NCI-H510A (cell line): ENCODE data around the gene KRT16.
"Not testable (repeated sequence)": the region's sequence is repeated elsewhere in the genome, so short reads cannot be mapped to it uniquely, and the experiment has no call there.

ENCODE experiments used
- DNase-seq: peaks from one replicate; lab custom pipeline; 2025; lab: John Stamatoyannopoulos, UW

Gene KRT16

DNA sequence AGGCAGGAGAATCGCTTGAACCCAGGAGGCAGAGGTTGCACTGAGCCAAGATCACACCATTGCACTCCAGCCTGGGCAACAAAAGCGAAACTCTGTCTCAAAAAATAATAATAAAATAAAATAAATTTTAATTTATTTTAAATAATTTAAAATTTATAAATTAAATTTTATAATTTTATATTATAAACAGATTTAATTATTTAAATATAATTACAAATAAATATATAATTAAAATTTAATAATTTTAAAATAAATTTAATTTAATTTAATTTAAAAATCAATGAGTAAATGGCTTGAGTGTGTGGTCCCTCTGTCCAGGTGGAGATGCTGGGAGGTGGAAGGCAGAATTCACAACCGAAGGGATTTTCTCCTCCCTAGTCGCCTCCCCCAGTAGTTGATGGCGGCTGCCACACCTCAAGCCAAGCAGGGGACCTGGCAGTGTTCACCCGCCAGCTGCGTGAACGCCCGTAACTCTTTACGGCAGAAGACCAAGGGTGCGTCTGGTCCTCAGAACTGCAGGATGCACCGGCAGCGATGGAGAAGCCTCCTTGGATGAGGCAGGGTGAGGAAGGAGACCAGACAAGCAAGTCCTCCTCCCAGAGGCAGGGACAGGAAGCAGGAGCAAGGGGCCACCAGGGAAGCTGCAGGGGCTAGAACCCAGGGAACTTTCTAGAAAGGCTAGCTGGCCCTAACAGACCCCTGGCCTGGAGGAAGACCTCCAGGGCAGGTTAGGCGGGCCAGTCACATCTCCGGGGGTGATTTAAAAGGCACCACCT, 34.7 kb upstream of the KRT16 start:
- no peak for DNase-seq

DNA sequence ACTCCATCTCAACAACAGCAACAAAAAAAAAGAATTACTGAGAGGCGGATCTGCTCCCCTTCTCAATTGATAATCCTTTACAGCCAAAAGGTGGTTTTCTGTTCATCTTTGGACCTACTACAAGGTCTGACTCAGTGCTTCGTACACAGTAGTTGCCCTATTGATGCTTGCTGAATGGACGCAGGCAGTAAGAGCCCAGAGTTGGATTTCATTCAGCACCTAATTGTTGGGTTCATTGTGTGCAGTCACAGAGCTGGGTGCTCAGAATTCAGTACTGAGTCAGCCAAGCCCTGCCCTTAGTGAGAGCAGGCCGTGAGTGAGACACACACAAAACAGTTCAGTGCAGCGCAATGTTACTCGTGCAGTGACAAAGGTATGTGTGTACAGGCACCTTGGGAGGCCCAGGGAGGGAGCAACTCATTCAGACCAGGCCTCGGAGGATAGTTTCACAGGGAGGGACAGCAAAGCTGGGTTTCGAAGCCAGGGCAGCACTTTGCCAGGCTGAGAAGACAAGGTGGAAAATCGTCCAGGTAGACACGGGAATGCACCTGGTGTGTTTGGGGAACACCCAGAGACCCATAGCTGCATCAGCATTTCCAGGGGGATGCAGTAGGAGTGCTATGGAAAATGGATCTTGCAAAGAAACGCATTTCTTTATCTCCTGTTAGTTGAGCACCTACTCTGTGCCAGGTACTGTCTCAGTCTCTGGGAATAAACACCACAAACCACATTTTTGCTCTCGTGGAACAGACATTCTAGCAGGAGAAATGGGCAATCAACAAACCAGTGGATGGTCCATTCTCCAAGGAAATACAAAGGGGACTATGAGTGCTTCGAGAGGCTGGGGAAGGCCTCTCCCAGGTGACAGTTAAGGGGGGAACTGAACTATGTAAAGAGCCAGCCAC, 29.9 kb upstream of the KRT16 start:
- no peak for DNase-seq

DNA sequence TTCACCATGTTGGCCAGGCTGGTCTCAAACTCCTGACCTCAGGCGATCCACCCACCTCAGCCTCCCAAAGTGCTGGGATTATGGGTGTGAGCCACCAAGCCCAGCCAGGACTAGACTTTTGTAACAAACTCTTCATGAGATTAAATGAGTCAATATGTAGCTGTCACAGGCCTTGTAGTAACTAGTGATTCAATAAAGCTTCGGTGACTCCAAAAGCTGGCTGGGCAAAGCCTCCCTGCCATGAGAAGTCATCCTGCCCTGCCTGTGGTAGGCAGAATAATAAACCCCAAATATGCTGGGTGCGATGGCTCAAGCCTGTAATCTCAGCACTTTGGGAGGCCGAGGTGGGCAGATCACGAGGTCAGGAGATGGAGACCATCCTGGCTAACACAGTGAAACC, 28.0 kb upstream of the KRT16 start:
- DNase-seq: not testable (repeated sequence)

DNA sequence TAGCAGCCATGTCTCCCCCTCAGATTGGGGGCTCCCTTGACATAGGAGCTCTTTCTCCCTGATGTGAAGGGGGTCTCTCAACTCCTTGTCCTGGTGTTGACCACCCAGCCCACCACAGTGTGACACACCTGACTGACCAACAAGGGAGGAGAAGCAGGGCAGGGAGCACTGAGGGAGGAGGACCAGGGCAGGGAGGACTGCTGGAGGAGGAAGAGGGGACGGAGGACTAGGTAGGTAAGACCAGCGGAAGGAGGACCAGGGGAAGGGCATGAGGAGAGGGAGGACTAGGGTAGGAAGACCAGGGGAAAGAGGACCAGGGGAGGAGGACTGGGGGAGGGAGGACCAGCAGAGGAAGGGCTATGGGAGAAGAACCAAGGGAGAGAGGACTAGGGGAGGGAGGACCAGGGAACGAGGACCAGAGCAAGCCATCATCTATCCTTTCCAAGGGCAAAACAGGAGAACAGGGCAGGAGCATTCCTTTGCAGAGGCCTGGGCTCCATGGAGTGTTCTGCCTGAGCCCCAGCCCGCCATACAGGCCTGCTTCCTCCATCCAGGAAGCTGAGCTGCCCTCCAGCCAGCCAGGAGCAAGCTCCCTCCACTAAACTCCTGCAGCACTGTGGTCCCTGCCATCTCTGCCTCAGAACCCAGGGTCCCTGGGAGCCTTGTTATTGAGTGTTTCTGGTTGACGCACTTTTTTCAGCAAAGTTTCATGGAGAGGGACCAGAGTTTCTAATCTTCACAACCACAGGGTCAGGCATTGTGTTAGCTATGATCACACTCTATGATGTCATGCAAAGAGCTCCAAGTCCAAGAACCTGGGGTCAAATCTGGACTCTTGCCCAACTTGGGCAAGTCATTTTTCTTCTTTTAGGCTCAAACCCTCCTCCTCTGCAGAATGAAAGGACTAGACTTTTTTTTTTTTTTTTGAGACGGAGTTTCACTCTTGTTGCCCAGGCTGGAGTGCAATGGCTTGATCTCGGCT, 27.2 kb upstream of the KRT16 start:
- no peak for DNase-seq

DNA sequence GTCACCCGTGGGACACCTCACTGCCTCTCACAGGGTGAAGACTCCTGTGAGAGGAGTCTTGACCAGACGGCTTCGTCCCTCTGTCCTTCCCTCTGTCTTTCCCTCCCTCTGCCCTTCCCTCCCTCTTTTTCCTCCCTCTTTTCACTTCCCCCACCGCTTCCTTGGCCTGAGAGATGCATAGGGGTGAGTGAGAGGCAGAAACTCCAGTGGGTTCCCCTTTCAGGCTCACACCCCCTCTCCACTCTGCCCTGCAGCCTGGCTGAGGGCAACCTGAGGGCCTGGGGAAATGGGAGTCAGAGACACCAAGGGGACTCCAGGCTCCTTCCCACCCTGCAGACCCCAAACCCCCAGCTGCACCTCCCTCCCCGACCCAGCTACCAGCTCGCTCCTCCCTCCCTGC, 26.4 kb upstream of the KRT16 start:
- no peak for DNase-seq

DNA sequence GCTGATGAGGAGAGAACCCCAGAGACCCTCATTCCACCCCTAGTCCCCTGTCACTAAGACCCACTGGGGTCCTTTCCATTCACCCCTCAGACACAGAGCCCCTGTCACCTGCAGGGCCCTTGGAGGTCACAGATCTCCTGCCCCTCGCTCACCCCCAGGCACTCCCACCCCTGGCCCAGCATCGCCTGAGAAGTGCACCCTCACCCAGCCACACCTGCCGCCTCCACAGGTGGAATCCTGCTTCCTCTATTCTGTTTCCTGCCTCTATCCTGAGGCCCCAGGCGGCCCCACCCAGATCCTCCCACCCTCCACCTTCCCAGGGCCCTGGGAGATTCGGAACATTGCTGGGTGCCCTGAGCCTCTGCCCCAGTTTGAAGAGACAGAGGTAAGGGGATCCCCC, 25.6 kb upstream of the KRT16 start:
- no peak for DNase-seq

DNA sequence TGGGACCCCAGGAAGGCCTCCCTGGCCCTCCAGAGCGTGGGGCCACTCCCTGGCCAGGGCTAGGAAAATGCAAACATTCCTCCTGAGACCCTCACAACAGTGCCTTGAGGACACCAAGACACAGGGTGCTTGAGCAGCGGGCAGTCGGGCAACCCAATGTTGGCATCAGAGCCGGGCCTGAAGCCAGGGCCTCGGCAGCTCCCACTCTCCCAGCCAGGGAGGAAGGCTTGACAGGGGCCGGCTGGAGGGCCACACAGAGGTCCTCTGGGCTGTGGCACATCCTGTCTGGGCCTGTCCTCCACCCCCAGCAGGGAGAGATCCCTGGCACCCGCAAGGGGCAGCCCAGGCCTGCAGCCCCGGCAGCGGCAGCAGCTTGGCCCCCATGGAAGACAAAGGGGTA, 24.1 kb upstream of the KRT16 start:
- DNase-seq: no peak

DNA sequence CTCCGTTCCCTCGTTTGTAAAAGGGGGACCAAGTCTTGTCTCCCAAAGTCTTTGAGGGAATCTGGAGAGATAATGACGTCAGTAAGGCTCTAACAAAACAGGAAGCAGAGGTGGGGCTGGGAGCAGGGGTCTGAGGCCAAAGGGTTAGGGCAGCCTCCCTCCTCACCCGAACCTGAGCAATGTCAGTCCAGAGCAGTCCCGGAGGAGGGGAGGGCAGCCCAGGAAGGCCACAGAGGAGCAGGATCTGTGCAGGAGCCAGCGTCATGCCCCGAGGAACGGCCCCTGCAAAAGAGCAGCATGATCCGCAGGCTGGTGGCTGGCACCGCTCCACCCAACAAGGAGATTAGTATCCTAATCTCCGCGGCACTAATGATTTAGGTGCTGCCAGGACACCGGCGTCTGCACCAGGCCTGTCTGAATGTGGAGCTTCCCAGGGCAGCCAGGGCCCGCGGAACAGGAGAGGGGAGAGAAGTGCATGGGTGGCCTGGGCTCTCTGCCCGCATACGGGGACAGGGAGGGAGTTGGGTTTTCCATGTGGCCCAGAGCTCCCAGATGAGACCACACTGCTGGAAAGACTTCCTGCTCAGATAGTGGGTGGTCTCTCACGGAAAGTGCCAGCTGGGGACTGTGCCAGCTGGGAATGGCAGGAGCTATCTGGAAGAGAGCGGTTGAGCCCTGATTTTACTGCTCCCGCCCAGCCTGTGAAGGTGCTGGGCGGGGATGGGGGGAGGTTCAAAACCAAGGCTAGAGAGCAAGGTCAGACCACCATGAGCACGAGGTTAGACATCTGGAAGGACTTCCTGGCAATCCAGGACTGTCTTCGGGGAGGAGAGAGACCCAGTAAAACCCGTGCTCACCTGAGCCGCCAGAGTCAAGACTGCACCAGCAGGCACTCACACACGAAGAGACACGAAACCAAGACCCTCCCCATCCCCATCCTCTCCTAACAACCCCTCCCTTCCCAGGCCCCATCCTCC, 22.8 kb upstream of the KRT16 start:
- no peak for DNase-seq

DNA sequence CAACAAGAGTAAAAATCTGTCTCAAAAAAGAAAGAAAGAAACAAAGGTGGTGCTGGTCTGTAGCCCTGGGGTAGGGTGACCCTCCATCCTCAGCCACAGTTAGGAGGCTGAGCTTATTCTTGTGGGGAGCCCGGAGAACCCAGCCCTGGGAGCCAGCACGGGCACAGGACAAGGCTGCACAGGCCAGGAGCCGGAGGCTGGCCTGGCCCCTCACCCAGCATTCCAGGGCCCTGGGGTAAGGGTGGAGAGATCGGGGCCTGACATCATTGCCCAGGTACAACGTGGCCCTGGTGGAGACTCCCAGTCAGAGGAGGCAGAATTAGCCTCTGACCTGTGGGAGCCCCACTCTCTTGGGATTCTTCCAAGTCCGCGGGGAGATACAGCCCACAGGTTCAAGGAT, 22.1 kb upstream of the KRT16 start:
- DNase-seq: no peak

DNA sequence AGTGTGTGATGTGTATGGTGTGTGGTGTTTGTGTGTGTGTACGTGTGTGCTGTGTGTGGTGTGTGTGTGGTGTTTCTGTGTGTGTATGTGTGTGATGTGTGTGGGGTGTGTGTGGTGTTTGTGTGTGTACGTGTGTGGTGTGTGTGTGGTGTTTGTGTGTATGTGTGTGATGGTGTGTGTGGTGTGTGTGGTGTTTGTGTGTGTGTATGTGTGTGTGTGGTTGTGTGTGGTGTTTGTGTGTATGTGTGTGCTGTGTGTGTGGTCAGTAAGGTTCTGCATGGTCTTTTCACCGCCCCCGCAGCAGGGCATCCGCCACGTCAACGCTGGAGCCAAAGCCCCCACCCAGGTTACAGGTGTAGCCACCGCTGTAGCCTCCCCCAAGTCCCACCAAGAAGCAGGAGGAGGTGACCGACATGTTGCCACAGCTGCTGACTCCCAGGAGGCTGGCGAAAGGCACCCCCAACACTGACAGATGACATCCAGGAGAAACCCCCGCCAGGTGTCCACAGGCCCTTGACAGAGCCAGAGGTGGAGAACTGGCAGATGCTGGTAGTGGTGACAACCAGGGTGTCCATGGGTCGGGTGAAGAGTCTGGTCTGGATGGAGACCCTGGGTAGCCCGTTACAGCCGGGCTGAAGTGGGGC, 21.1 kb upstream of the KRT16 start:
- DNase-seq: no peak

DNA sequence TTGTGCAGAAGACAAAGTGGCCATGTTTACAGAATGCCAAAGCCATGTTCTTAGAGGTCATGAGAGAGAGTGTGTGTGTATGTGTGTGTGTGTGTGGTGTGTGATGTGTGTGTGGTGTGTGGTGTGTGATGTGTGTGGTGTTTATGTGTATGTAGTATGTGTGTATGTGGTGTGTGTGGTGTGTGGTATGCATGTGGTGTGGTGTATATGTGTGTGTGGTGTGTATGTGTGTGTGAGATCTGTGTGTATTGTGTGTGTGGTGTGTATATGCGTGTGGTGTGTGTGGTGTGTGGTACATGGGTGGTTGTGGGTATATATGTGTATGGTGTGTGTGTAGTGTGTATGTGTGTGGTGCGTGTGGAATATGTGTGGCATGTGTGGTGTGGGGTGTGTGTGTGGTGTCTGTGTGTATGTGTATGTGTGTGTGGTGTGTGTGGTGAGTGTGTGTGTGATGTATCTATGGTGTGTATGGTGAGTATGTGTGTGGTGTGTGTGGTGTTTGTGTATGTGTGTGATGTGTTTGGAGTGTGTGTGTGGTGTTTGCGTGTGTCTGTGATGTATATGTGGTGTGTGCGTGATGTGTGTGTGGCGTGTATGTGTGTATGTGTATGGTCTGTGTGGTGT, 20.0 kb upstream of the KRT16 start:
- DNase-seq: no peak

DNA sequence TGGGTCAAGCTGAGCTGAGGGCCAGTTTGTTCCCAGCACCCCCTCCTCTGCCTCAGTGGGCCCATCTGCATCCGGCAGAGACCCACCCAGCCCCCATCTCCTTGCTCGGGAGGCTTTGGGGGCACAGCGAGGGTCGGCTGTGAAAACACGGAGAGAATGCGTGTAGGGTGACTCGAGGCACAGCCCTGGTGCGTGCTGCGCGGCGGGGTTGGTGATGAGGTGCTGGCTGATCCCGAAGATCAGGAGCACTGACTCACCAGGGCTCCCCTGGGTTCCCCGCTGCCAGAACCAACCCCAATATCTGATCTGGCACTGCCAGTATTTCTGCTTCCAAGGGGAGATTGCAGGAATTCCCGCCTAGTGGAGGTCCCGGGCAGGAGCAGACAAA, 19.3 kb upstream of the KRT16 start:
- no peak for DNase-seq

DNA sequence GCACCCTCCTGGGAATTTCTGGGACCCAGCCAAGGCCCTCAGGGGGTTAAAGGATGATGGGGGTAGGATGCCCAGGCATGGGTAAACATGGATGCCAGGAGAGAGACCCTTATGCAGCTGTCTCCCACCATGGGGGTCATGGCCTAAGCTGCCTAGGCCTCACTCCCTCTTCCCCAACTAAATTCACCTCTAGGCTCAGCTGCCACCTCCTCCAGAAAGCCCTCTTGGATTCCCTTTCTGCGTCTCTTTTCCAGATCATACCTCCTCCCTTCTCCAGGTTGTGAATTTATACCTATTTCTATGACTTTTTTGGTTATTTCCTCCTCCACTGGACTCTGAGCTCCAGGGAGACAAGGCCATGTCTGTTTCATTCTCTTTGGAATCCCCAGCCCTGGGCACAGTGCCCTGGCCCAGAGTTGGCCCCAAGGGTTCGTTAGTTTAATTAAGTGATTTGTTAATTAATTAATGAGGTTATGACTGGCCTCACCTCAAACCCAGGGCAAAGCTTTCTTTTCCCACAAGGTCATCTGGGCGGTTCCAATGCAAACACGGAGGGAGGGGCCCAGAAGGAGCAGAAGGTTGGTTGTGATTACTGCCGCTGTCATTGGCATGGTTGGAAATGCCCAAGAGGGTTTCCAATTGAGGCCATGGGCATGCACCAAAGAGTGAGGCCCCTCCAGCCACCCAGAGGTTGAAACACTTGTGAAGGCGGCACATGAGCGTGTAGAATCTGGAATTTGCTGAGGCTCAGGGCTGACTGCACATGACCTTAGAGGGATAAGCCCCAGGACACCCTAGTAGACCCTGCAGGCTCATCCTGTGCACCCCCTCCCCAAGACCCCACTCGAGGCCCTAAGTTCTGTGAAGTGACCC, 18.7 kb upstream of the KRT16 start:
- DNase-seq: no peak

DNA sequence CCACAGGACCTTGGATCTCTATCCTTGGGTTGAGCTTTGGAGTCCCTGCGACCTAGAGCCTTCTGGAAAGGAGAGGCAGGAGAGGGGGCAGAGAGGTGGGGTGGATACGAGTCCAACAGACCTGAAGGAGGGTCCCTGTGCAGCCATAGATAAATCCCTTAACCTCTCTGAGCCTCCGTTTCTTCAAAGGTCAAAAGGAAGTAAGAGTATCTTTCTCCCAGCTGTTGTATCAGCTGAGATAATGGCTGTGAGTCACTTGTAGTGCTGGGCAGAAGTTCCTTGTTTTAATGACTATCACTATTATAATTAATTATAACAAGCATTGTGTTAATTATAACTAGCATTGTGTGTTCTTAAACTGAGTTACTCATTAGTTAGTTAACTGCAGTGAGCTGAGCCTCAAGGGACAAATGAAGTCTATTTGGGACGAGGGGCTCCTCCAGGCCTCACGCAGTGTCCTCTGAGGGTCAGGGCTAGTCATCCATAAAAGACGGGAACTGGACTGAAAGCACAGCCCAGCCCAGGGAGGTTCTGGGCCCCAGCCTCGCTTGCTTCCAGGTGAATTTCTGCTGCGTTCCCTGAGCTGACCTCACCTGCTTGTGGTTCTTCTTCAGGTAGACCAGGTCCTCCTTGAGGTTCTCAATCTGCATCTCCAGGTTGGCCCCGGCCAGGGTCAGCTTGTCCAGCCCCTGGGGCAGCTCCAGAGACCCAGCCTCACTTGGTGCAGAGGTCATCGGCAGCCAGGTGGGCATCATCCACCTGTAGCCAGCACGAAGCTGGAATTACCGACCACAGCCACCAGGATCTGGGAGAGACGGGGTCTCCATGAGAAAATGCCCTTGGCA, 17.5 kb upstream of the KRT16 start:
- no peak for DNase-seq

DNA sequence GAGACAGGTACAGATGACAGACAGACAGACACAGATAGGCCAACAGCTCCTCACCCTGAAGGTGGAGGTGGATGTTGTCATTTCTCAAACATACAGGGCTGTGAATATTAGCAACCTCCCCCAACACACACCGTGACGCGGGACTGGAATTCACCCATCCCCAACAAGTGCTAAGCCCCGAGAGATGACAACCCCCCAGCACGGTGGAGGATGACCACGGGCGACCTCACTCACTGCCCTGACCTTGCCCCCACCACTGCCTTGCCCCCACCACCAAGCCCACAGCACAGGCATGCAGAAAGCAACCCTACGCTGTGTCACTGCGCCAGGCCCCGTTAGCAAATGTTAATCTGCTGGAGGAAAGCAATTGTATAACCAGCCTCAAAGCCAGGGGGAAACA, 16.7 kb upstream of the KRT16 start:
- DNase-seq: no peak

DNA sequence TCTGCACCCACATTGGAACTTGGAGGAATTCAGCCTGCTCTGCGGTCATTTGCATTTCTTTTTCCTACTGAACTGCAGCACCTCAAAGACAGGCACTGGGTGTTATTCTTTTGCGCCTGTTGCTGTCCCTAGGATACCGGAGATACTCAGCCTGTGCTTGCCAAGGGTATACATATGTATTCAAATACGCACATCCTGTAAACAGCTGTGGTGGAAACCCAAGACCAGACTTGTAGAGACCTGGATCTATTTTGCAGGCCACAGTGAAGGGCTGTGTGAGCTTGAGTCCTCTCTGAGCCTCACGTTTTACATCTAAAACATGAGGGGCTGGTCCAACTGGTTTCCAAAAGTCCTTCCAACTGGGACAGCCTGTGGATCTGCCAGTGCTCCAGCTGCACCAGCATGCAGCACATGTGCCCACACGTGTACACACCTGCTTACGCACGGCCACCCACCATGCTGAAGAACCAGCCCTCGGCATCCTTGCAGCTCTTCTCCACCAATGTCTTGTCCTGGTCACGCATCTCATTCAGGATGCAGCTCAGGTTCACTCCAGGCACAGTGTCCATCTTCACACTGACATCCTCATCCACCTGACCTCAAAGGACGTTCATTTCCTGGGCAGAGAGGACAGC, 16.2 kb upstream of the KRT16 start:
- DNase-seq: not testable (repeated sequence)

DNA sequence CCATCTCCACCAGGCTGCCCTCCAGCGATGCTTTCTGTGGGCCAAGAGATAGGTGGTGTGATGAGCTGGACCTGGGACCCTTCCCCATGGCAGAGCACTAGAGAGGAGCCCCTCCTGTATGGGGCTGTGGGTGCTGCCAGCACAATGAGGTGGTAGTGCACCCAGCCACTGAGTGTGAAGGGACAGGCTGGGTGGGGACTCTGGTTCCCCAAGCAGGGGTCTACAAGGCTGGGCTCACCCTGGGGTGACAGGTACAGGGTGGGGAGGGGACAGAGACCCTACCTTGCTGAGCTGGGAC, 15.5 kb upstream of the KRT16 start:
- not testable (repeated sequence) for DNase-seq
